ENCODE results near the gene BMP8A.
"Not testable (repeated sequence)": the region's sequence is repeated elsewhere in the genome, so short reads cannot be mapped to it uniquely, and the experiment has no call there.

- TF ChIP-seq CTCF, EP300 (IDR thresholded peaks at IDR 0.05): not testable (repeated sequence)
Observed at GRCh38 chr1:39504436-39504835, 13.0 kb downstream of the BMP8A start.
